ENCODE measurements around the gene NEDD9.

DNA sequence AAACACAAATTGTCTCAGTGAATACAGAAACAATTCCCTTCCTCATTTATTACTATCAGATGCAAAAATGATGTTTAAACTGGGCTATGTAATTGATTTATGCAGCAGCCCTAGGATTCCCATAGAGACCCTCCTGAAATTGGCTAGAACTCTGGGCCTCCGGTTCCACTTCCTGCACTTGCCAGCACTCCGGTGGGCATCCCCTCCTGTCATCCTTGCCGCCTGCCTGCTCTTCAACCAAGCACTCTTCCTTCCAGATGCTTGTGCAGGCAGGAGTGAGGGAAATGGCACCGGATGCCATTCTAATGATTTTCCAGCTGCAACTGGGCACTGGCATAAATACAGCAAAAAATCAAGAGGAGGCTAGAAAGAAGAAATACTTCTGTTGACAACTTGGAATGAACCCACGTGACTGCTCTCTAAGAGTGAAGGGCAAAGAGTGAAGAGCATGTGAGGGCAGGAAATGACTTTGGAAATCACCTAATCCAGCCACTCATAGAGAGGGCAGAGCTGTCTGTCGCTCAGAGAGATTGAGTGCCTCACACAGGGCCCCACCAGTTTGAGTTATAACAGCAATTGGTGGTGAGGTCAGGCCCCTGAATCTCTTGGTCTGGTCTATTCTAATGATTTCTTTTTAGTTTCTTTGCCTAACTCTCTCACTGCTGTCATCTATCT is 3.7 kb upstream of the NEDD9 start:
- TF ChIP-seq CTCF (IDR thresholded peaks at IDR 0.05) (no peak), EZH2 (IDR thresholded peaks at IDR 0.05; ENCODE audit: borderline replicate concordance, insufficient read depth, low read depth, low read length, poor library complexity, severe bottlenecking) (no peak)

Measured in B cell (primary cell).